Neutrophil (primary cell): Measurements from ENCODE around the gene MKRN2OS.

Source experiments
- H3K27ac ChIP-seq: fragments of 200-600 bp; sonication (generic); 2 replicates; pipeline ENCODE4 v1.5.1; 2016; ENCODE audit warnings: mild to moderate bottlenecking, moderate library complexity
- H3K27me3 ChIP-seq: fragments of 200-600 bp; sonication (generic); 2 replicates; pipeline ENCODE4 v1.6.0; 2016; ENCODE audit warnings: mild to moderate bottlenecking
- H3K36me3 ChIP-seq: fragments of 200-600 bp; sonication (generic); 2 replicates; pipeline ENCODE4 v1.5.1; 2017
- H3K4me1 ChIP-seq, 2 experiments: fragments of 200-600 bp in 1 of 2; sonication (generic) in 1 of 2; 1 replicate in 1 of 2; 2 replicates in 1 of 2; pipeline versions ENCODE4 v1.5.1 to v1.6.1; 2013 to 2016; ENCODE audit warnings: low read depth in 1 of 2, low read length in 1 of 2, mild to moderate bottlenecking in 1 of 2, moderate library complexity in 1 of 2; ENCODE audit not compliant: control insufficient read depth in 1 of 2, insufficient read depth in 1 of 2
- H3K4me3 ChIP-seq, 2 experiments: fragments of 200-600 bp in 1 of 2; sonication (generic) in 1 of 2; 1 replicate in 1 of 2; 2 replicates in 1 of 2; pipeline ENCODE4 v1.5.1; 2013 to 2016; ENCODE audit warnings: low read depth in 1 of 2, low read length in 1 of 2, mild to moderate bottlenecking in 1 of 2, moderate library complexity in 1 of 2
- H3K9me3 ChIP-seq: fragments of 200-600 bp; sonication (generic); 2 replicates; pipeline ENCODE4 v1.5.1; 2016
- TF ChIP-seq, protein P1 (sequence below): fragments of 200-600 bp; sonication (generic); IDR thresholded peaks from 2 replicates; pipeline ENCODE4 v1.5.1; 2016; ENCODE audit warnings: antibody characterized with exemption

MKRN2OS gene

DNA sequence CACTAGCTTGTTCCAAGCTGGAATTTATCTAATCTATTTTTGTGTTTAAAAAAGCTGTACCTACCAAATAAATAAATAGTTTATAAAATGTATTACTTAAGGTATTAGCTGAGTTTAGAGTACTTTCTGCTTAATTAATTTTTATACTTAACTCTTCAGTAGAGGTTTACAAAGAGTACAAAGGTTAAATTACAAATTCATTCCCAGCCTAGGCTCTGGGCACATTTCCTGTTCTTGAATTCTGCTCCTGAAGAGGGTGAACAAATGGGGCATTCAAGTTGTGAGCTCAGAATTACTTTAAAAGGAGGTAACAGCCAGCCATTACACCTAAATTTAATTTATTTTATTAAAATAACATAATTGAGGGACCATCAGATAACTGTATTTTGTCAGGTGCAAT is 38.0 kb upstream of the MKRN2OS start:
- Histone ChIP-seq H3K9me3 (no peaks in the 10 kb centered on the region), H3K4me3 (no peak overlapping the region), H3K27me3 (no peaks in the 10 kb centered on the region), H3K36me3 (peaks cover 95% of the 10 kb centered on the region), H3K4me1 (no peaks in the 10 kb centered on the region), H3K27ac (peak overlapping the region; percentile 35)
- TF ChIP-seq, protein P1, sequence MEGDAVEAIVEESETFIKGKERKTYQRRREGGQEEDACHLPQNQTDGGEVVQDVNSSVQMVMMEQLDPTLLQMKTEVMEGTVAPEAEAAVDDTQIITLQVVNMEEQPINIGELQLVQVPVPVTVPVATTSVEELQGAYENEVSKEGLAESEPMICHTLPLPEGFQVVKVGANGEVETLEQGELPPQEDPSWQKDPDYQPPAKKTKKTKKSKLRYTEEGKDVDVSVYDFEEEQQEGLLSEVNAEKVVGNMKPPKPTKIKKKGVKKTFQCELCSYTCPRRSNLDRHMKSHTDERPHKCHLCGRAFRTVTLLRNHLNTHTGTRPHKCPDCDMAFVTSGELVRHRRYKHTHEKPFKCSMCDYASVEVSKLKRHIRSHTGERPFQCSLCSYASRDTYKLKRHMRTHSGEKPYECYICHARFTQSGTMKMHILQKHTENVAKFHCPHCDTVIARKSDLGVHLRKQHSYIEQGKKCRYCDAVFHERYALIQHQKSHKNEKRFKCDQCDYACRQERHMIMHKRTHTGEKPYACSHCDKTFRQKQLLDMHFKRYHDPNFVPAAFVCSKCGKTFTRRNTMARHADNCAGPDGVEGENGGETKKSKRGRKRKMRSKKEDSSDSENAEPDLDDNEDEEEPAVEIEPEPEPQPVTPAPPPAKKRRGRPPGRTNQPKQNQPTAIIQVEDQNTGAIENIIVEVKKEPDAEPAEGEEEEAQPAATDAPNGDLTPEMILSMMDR = no peak

DNA sequence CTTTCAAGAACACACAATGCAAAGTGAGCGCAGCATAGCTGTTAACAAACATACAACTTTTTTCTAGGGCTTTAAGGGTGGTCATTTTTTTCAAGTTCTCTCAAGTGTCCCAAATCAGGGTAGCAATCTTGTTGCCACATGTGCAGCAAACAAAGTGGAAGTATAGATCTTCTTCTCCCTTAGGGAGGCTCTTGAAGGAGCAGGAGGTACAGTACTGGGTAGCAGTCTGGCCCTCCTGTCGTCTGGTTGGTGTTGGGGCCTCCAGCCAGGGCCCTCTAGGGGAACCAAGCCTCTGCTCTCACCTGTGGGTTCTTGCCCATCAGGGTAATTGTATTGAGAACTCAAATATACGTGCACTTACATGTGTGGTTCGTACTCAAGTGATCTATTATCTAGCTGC is 37.4 kb upstream of the MKRN2OS start:
- peak overlapping the region; percentile 35 for H3K27ac ChIP-seq
- no peaks in the 10 kb centered on the region for H3K27me3 ChIP-seq
- TF ChIP-seq, protein P1 = no peak
- H3K4me3 ChIP-seq = no peak overlapping the region
- no peaks in the 10 kb centered on the region for H3K4me1 ChIP-seq
- H3K9me3 ChIP-seq = no peaks in the 10 kb centered on the region
- H3K36me3 ChIP-seq = peaks cover 93% of the 10 kb centered on the region

DNA sequence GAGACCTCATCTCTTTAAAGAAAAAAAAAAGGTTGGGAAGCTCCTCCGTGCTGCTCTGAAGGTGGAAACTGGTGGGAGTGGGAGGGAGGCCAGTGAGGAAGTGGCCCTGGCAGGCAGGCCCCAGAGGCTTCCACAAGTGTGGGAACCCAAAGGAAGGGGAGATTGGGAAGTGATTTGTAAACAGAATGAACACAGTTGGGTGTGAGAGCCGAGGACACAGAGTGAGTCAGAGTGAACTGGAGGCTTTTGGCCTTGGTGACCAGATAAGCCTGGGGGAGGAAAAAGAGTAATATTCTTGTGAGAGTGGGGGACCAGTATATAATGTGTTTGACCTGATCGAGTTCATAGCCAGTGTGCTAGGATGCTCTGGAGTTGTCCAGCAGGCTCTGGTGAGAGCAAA is 34.6 kb upstream of the MKRN2OS start:
- peaks cover 91% of the 10 kb centered on the region for H3K36me3 ChIP-seq
- no peaks in the 10 kb centered on the region for H3K4me1 ChIP-seq
- no peaks in the 10 kb centered on the region for H3K27me3 ChIP-seq
- TF ChIP-seq, protein P1 = no peak
- H3K27ac ChIP-seq = peak overlapping the region; percentile 47
- no peaks in the 10 kb centered on the region for H3K9me3 ChIP-seq
- no peak overlapping the region for H3K4me3 ChIP-seq

DNA sequence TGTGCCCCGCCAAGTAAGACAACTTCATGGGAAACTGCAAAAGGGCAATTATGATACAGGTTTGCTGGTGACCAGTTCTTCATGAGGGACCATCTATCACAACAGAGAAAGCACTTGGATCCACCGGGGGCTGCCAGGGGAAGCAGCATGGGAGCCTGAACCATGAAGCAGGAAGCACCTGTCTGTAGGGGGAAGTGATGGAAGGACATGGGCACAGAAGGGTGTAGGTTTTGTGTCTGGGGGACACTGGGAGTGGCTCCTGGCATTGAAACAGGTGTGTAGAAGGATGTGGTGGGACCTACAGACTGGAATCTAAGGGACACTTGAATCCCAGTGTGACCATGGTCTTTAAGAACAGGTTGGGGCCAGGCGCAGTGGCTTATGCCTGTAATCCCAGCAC is 34.2 kb upstream of the MKRN2OS start:
- Histone ChIP-seq H3K36me3 (peaks cover 91% of the 10 kb centered on the region), H3K9me3 (no peaks in the 10 kb centered on the region), H3K4me3 (no peak overlapping the region), H3K4me1 (no peaks in the 10 kb centered on the region), H3K27ac (peak overlapping the region; percentile 47), H3K27me3 (no peaks in the 10 kb centered on the region)
- TF ChIP-seq, protein P1 = no peak

DNA sequence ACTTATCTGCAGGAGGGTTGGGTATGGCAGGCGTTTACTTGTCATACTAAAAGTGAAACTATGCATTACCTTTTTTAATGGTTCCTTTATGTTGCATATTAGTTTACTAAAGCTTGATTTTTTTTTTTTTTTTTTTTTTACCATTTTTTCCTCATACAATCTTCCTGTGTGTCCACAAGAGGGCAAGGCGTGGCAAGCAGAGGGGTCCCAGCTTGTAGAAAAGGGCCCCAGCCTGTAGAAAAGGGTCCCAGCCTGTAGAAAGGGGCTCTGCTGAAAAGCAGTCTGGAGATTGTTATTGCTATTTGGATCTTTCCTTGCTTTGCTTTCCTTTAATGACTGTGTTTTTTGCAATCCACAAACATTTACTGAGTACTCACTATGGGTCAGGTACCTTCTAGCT is 33.4 kb upstream of the MKRN2OS start:
- Histone ChIP-seq H3K27me3 (no peaks in the 10 kb centered on the region), H3K4me3 (no peak overlapping the region), H3K9me3 (no peaks in the 10 kb centered on the region), H3K36me3 (peaks cover 91% of the 10 kb centered on the region), H3K27ac (no peak overlapping the region), H3K4me1 (no peaks in the 10 kb centered on the region)
- TF ChIP-seq, protein P1 = no peak

DNA sequence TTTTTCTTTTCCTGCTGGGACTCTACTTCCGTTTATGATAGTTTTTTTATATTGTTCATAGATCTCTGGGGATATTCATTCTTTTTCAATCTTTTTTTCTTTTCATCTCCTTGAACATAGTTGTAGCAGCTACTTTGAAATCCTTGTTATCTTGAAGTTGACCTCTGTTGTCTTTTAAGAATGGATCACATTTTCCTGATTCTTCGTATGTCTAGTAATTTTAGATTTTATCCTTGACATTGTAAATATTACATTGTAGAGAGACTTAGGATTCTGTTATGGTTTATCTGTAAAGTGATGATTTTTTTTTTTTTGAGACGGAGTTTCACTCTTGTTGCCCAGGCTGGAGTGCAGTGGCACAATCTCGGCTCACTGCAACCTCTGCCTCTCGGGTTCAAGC is 32.1 kb upstream of the MKRN2OS start:
- Histone ChIP-seq H3K4me1 (no peaks in the 10 kb centered on the region), H3K9me3 (no peaks in the 10 kb centered on the region), H3K27ac (no peak overlapping the region), H3K4me3 (no peak overlapping the region), H3K27me3 (no peaks in the 10 kb centered on the region), H3K36me3 (peaks cover 91% of the 10 kb centered on the region)
- TF ChIP-seq, protein P1 = no peak
